ENCODE data around the gene CHRM5.
"Not testable (repeated sequence)": the region's sequence is repeated elsewhere in the genome, so short reads cannot be mapped to it uniquely, and the experiment has no call there.

The CHRM5 gene

GRCh38 chr15:34049112-34049511 lies 80.8 kb downstream of the CHRM5 start:
- TF ChIP-seq ESRRG (CRISPR knock-in tag; IDR thresholded peaks at IDR 0.05), result no peak
- ATAC-seq, result peak; percentile 38; the same call in 2 of the 3 replicates

- not testable (repeated sequence) for ATAC-seq
Measured at GRCh38 chr15:34050385-34050784, 82.1 kb downstream of the CHRM5 start.

GRCh38 chr15:34054081-34054707 lies 85.9 kb downstream of the CHRM5 start:
- ATAC-seq, result no peak
- no peak for TF ChIP-seq OSR1 (CRISPR knock-in tag; IDR thresholded peaks at IDR 0.05)
- TF ChIP-seq ZC3H10 (CRISPR knock-in tag; IDR thresholded peaks at IDR 0.05), result no peak
- TF ChIP-seq TSHZ2 (CRISPR knock-in tag; IDR thresholded peaks at IDR 0.05), result no peak
- no peak for TF ChIP-seq ISL1 (CRISPR knock-in tag; IDR thresholded peaks at IDR 0.05)
- no peak for TF ChIP-seq ZFP30 (CRISPR knock-in tag; IDR thresholded peaks at IDR 0.05)
- no peak for TF ChIP-seq BACH2 (CRISPR knock-in tag; IDR thresholded peaks at IDR 0.05; ENCODE audit: borderline replicate concordance)
- TF ChIP-seq PPARA (CRISPR knock-in tag; IDR thresholded peaks at IDR 0.05; ENCODE audit: borderline replicate concordance), result no peak

- no peak for TF ChIP-seq TOX (CRISPR knock-in tag; IDR thresholded peaks at IDR 0.05; ENCODE audit: borderline replicate concordance)
- no peak for TF ChIP-seq ZNF8 (CRISPR knock-in tag; IDR thresholded peaks at IDR 0.05)
- TF ChIP-seq CREB5 (CRISPR knock-in tag; IDR thresholded peaks at IDR 0.05; ENCODE audit: low read depth), result no peak
- no peak for TF ChIP-seq CSDC2 (CRISPR knock-in tag; IDR thresholded peaks at IDR 0.05)
- peak; percentile 75 for TF ChIP-seq ISL1 (CRISPR knock-in tag; IDR thresholded peaks at IDR 0.05)
- TF ChIP-seq OSR1 (CRISPR knock-in tag; IDR thresholded peaks at IDR 0.05), result no peak
- TF ChIP-seq POU6F1 (CRISPR knock-in tag; IDR thresholded peaks at IDR 0.05; ENCODE audit: borderline replicate concordance, low read depth), result no peak
- TF ChIP-seq ZFP30 (CRISPR knock-in tag; IDR thresholded peaks at IDR 0.05), result no peak
- TF ChIP-seq ESRRG (CRISPR knock-in tag; IDR thresholded peaks at IDR 0.05), result no peak
- no peak for TF ChIP-seq TSHZ2 (CRISPR knock-in tag; IDR thresholded peaks at IDR 0.05)
- TF ChIP-seq BACH2 (CRISPR knock-in tag; IDR thresholded peaks at IDR 0.05; ENCODE audit: borderline replicate concordance), result no peak
- no peak for TF ChIP-seq ZNF70 (CRISPR knock-in tag; IDR thresholded peaks at IDR 0.05)
- TF ChIP-seq RARB (CRISPR knock-in tag; IDR thresholded peaks at IDR 0.05), result no peak
- no peak for TF ChIP-seq ARNTL (CRISPR knock-in tag; IDR thresholded peaks at IDR 0.05; ENCODE audit: borderline replicate concordance, low read depth)
- peak; percentile 83 for TF ChIP-seq ZFP3 (CRISPR knock-in tag; IDR thresholded peaks at IDR 0.05)
- no peak for TF ChIP-seq PATZ1 (CRISPR knock-in tag; IDR thresholded peaks at IDR 0.05; ENCODE audit: borderline replicate concordance)
- TF ChIP-seq ZNF565 (CRISPR knock-in tag; conservative IDR thresholded peaks at IDR 0.05; ENCODE audit: low read depth), result no peak
- ATAC-seq, result peak; percentile 89
Measured at GRCh38 chr15:34055868-34056595, 87.7 kb downstream of the CHRM5 start.

Measured in SK-N-SH treated with all-trans-retinoic acid at 6 μM for 48 hours (cell line).